SK-N-SH (cell line): ENCODE measurements around the gene TPMT.

ENCODE experiments used
- CTCF ChIP-seq: fragments of 200-600 bp; sonication (generic); IDR thresholded peaks from 2 replicates; pipeline ENCODE4 v1.6.1; 2017; ENCODE audit warnings: antibody characterized with exemption, mild to moderate bottlenecking, moderate library complexity
- EP300 ChIP-seq, 2 experiments: IDR thresholded peaks; 2 replicates each; pipeline versions ENCODE4 v1.4.0 to v1.6.1; 2012; ENCODE audit warnings: borderline replicate concordance in 1 of 2, low read depth in 1 of 2, low read length in 1 of 2
- USF2 ChIP-seq: fragments of 150-350 bp; IDR thresholded peaks from 2 replicates; pipeline ENCODE4 v1.6.1; 2017; ENCODE audit warnings: antibody characterized with exemption, low read length, low read depth, borderline replicate concordance
- YY1 ChIP-seq: IDR thresholded peaks from 2 replicates; pipeline ENCODE4 v1.4.0; 2012; ENCODE audit warnings: low read depth, mild to moderate bottlenecking

GRCh38 chr6:18081025-18081668 lies 73.7 kb downstream of the TPMT start:
- no peak for TF ChIP-seq USF2
- no peak for TF ChIP-seq YY1
- TF ChIP-seq EP300 (IDR thresholded peaks at IDR 0.05; ENCODE audit: borderline replicate concordance in 1 of 2, low read depth in 1 of 2, low read length in 1 of 2): no peak
- no peak for TF ChIP-seq CTCF
